Transverse colon (tissue), 4 donors: ENCODE measurements around the gene RFPL1.
"Not testable (repeated sequence)": the region's sequence is repeated elsewhere in the genome, so short reads cannot be mapped to it uniquely, and the experiment has no call there.

Experiments
- CTCF ChIP-seq, 5 experiments: fragments of 200-600 bp in 3 of 5; fragments of 450-650 bp in 2 of 5; sonication (generic) in 3 of 5; IDR thresholded peaks; 1 replicate in 2 of 5; 2 replicates in 3 of 5; pipeline ENCODE4 v1.5.1; 2016 to 2017; ENCODE audit warnings: antibody characterized with exemption in 5 of 5, inconsistent platforms in 3 of 5, mild to moderate bottlenecking in 2 of 5, moderate library complexity in 1 of 5
- POLR2A ChIP-seq: fragments of 450-650 bp; IDR thresholded peaks from one replicate; pipeline ENCODE4 v1.6.1; 2016; ENCODE audit warnings: antibody characterized with exemption, mild to moderate bottlenecking, moderate library complexity
- POLR2AphosphoS5 ChIP-seq, 3 donors: sonication (generic); formaldehyde crosslinking; IDR thresholded peaks; one replicate each; pipeline ENCODE4 v1.6.1; 2016; ENCODE audit warnings: antibody characterized with exemption in 3 of 3

GRCh38 chr22:29401538-29401937, 36.8 kb upstream of the RFPL1 start:
- TF ChIP-seq CTCF (IDR thresholded peaks at IDR 0.05); POLR2AphosphoS5 (IDR thresholded peaks at IDR 0.05); POLR2A: not testable (repeated sequence)
